Measurements from ENCODE around the gene PHLDB3. TPM values are rescaled to one million over a fixed set of nuclear protein-coding genes. Genes with fewer than 3 reads are reported as not detected.

Gene PHLDB3
- total and polyA plus RNA-seq, 2 of the 13 experiments (the other 11 are each of a cell fraction or from before 2014, with no cell fraction given), result 11.3 to 14.5 TPM

DNA sequence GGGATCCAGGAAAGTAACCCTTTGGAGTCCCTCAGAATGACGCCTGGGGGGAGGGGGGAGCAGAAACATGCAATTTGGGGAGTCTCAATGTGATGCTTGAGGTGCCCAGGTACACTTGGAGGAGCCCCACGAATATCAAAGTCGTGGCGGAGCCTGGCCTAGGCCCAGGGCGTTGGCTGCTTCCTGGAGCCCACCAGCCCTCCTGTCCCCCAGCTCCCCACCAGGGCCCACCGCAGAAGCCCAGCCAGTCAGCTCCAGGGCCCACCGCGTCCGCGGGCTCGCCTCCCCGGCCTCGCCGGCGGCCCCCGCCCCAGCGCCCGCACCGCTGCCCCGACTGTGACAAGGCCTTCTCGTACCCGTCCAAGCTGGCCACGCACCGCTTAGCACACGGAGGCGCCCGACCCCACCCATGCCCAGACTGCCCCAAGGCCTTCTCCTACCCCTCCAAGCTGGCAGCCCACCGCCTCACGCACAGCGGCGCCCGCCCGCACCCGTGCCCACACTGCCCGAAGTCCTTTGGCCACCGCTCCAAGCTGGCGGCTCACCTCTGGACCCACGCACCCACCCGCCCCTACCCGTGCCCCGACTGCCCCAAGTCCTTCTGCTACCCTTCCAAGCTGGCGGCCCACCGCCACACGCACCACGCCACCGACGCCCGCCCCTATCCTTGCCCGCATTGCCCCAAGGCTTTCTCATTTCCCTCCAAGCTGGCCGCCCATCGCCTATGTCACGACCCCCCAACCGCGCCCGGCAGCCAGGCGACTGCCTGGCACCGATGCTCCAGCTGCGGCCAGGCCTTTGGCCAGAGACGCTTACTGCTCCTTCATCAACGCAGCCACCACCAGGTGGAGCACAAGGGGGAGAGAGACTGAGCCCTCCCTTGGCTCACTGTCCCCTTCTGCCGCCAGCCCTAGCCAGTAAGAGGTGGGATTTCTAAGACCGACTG lies 30.5 kb upstream of the PHLDB3 start:
- POLR2A ChIA-PET, result no interaction called here
- TF ChIP-seq PPARG (CRISPR knock-in tag; conservative IDR thresholded peaks at IDR 0.05), result no peak
- TF ChIP-seq, protein P1, sequence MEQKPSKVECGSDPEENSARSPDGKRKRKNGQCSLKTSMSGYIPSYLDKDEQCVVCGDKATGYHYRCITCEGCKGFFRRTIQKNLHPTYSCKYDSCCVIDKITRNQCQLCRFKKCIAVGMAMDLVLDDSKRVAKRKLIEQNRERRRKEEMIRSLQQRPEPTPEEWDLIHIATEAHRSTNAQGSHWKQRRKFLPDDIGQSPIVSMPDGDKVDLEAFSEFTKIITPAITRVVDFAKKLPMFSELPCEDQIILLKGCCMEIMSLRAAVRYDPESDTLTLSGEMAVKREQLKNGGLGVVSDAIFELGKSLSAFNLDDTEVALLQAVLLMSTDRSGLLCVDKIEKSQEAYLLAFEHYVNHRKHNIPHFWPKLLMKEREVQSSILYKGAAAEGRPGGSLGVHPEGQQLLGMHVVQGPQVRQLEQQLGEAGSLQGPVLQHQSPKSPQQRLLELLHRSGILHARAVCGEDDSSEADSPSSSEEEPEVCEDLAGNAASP (CRISPR knock-in tag; IDR thresholded peaks at IDR 0.05; ENCODE audit: borderline replicate concordance), result no peak
- TF ChIP-seq, protein P2, sequence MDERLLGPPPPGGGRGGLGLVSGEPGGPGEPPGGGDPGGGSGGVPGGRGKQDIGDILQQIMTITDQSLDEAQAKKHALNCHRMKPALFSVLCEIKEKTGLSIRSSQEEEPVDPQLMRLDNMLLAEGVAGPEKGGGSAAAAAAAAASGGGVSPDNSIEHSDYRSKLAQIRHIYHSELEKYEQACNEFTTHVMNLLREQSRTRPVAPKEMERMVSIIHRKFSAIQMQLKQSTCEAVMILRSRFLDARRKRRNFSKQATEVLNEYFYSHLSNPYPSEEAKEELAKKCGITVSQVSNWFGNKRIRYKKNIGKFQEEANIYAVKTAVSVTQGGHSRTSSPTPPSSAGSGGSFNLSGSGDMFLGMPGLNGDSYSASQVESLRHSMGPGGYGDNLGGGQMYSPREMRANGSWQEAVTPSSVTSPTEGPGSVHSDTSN (CRISPR knock-in tag; IDR thresholded peaks at IDR 0.05), result no peak
- no peak for TF ChIP-seq CEBPG (CRISPR knock-in tag; IDR thresholded peaks at IDR 0.05)
- TF ChIP-seq, protein P3, sequence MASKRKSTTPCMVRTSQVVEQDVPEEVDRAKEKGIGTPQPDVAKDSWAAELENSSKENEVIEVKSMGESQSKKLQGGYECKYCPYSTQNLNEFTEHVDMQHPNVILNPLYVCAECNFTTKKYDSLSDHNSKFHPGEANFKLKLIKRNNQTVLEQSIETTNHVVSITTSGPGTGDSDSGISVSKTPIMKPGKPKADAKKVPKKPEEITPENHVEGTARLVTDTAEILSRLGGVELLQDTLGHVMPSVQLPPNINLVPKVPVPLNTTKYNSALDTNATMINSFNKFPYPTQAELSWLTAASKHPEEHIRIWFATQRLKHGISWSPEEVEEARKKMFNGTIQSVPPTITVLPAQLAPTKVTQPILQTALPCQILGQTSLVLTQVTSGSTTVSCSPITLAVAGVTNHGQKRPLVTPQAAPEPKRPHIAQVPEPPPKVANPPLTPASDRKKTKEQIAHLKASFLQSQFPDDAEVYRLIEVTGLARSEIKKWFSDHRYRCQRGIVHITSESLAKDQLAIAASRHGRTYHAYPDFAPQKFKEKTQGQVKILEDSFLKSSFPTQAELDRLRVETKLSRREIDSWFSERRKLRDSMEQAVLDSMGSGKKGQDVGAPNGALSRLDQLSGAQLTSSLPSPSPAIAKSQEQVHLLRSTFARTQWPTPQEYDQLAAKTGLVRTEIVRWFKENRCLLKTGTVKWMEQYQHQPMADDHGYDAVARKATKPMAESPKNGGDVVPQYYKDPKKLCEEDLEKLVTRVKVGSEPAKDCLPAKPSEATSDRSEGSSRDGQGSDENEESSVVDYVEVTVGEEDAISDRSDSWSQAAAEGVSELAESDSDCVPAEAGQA (IDR thresholded peaks at IDR 0.05; ENCODE audit: low read depth), result no peak
- TF ChIP-seq, protein P3 (CRISPR knock-in tag; IDR thresholded peaks at IDR 0.05; ENCODE audit: borderline replicate concordance), result no peak
- TF ChIP-seq MIER2 (CRISPR knock-in tag; IDR thresholded peaks at IDR 0.05), result no peak
- no peak for TF ChIP-seq ZNF615 (CRISPR knock-in tag; IDR thresholded peaks at IDR 0.05; ENCODE audit: borderline replicate concordance)
- 0 out of 2 replicates have a peak, but pooled peaks have one; percentile 52 for TF ChIP-seq HNRNPL (IDR thresholded peaks at IDR 0.05; ENCODE audit: low read depth, low read length)
- TF ChIP-seq ZFP82 (CRISPR knock-in tag; IDR thresholded peaks at IDR 0.05; ENCODE audit: borderline replicate concordance), result no peak
- TF ChIP-seq ARNT (IDR thresholded peaks at IDR 0.05), result no peak
- TF ChIP-seq RAD21 (CRISPR knock-in tag; IDR thresholded peaks at IDR 0.05), result 0 out of 2 replicates have a peak, but pooled peaks have one; percentile 18
- no peak for TF ChIP-seq ZNF34 (CRISPR knock-in tag; IDR thresholded peaks at IDR 0.05; ENCODE audit: borderline replicate concordance)
- no peak for TF ChIP-seq CCDC6 (CRISPR knock-in tag; IDR thresholded peaks at IDR 0.05)
- TF ChIP-seq ZNF484 (CRISPR knock-in tag; IDR thresholded peaks at IDR 0.05; ENCODE audit: borderline replicate concordance, low read depth), result no peak

More for the DNA sequence above, 30.5 kb upstream of the PHLDB3 start:
- no TSS peak for BruUV-seq (replicated peaks)
- Histone ChIP-seq H3K79me2 (ENCODE audit: insufficient read depth, low read length) (no peaks in the 10 kb centered on the region), H3K4me2 (ENCODE audit: low read depth, low read length) (no peak overlapping the region), H2AFZ (ENCODE audit: low read length) (no peak overlapping the region), H3K27me3 (ENCODE audit: control insufficient read depth in 1 of 2, insufficient read depth in 2 of 2, low read length in 2 of 2) (no peaks in the 10 kb centered on the region), H3K9me3 (ENCODE audit: low read length) (peaks cover 7% of the 10 kb centered on the region; the same call in 1 of the 2 replicates), H3K4me3 (replicated peaks in 1 of 3; ENCODE audit: insufficient read depth in 1 of 3, low read depth in 2 of 3, low read length in 3 of 3) (no peak overlapping the region), H3K4me1 (ENCODE audit: insufficient read depth, low read length) (peaks cover 6% of the 10 kb centered on the region; the same call in 1 of the 2 replicates), H4K20me1 (ENCODE audit: insufficient read depth, low read length) (no peaks in the 10 kb centered on the region), H3K9ac (ENCODE audit: insufficient read depth, low read depth, low read length) (no peak overlapping the region), H3K27ac (ENCODE audit: extremely low read length, insufficient read depth, low read length) (no peak overlapping the region), H3K36me3 (replicated peaks in 1 of 2; ENCODE audit: control insufficient read depth in 1 of 2, insufficient read depth in 2 of 2, low read length in 2 of 2) (peaks cover 1 to 11% of the 10 kb centered on the region in 2 experiments; a peak in 4 of 5 replicates)
- ATAC-seq (peak; percentile 72), DNase-seq (ENCODE audit: low spot score) (peak; percentile 35), FAIRE-seq (peak; percentile 23)
- intact Hi-C loops (cut with micrococcal nuclease; ENCODE audit: unreplicated experiment) (loop anchor here (1.0 kb wide), 1 partner anchor 117 kb away; no protein-coding TSS in a partner anchor), in situ Hi-C loops (cut with HindIII; ENCODE audit: extremely low pct_ligation_motif_present, low pct_unique_long_range_greater_than_20kb) (no loop called here)
- WGBS (ENCODE audit: low lambda C conversion rate), result 94% methylated on average over 57 of the region's 62 CpGs
- CTCF ChIA-PET (ENCODE audit: low intra/inter-chr PET ratio, low total read pairs), result interaction anchor here (1.3 kb wide), 1 partner anchor 117 kb away, joined by 5 read pairs; no protein-coding TSS in a partner anchor
